A549 (cell line): Measurements from ENCODE around the gene PDIA5.

Experiments
- CTCF ChIP-seq: fragments of >200 bp; sonication (Bioruptor Twin); formaldehyde crosslinking; IDR thresholded peaks from 3 replicates; pipeline ENCODE4 v1.5.1; 2016
- MAFK ChIP-seq: fragments of 450-650 bp; IDR thresholded peaks from 2 replicates; pipeline ENCODE4 v1.6.1; 2014; ENCODE audit not compliant: partially characterized antibody
- TF ChIP-seq, protein P1 (sequence below): fragments of >200 bp; sonication (Bioruptor Twin); formaldehyde crosslinking; IDR thresholded peaks from 3 replicates; pipeline ENCODE4 v1.6.1; 2016

- TF ChIP-seq CTCF (no peak), MAFK (no peak)
- TF ChIP-seq, protein P1, sequence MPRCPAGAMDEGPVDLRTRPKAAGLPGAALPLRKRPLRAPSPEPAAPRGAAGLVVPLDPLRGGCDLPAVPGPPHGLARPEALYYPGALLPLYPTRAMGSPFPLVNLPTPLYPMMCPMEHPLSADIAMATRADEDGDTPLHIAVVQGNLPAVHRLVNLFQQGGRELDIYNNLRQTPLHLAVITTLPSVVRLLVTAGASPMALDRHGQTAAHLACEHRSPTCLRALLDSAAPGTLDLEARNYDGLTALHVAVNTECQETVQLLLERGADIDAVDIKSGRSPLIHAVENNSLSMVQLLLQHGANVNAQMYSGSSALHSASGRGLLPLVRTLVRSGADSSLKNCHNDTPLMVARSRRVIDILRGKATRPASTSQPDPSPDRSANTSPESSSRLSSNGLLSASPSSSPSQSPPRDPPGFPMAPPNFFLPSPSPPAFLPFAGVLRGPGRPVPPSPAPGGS, result no peak
Measured at GRCh38 chr3:123092243-123092642, 25.4 kb downstream of the PDIA5 start.
